Suppressor macrophage (primary cell): ENCODE measurements around the gene PCSK7.
A peak's percentile ranks its signal among the peaks of the same experiment; 100 is the strongest.
"Not testable (repeated sequence)": the region's sequence is repeated elsewhere in the genome, so short reads cannot be mapped to it uniquely, and the experiment has no call there.

Experiments used
- DNase-seq, 4 experiments: peaks; one replicate each; pipeline ENCODE4 v3.0.0-alpha.2; 2020 to 2022

PCSK7 gene

DNA sequence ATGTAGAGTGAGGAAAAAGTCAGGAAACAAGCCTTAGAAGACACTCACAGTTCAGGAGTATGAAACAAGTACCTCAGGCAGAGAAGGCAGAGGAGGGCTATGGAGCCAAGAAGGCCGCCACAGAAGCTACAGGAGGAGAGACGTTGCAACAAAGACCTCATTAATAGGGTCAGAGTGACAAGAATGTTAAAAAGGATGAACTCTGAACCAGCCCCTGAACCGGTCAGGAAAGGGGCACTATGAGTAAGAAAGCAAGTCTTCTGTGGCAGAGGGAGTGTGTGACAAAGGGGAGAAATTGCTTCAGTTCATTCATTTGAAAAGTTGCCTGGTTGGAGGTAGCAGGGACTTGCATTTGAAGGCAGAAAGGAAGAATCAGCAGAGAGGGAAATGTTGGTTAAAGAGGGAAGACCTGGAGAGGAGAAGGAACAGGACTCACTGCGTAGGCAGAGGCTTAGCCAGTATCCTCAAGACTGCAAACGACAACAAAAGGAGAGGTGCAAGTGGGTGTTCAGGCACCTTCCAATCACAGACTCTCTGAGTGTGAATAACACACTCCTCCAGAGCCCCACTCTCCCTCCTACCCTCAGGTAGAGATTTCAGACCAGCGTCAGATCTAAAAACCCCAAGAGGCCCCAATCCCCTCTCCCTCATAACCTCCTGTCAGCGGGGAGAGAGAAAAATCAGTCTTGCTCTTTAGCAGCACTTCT lies 17.3 kb downstream of the PCSK7 start:
- no peak for DNase-seq

DNA sequence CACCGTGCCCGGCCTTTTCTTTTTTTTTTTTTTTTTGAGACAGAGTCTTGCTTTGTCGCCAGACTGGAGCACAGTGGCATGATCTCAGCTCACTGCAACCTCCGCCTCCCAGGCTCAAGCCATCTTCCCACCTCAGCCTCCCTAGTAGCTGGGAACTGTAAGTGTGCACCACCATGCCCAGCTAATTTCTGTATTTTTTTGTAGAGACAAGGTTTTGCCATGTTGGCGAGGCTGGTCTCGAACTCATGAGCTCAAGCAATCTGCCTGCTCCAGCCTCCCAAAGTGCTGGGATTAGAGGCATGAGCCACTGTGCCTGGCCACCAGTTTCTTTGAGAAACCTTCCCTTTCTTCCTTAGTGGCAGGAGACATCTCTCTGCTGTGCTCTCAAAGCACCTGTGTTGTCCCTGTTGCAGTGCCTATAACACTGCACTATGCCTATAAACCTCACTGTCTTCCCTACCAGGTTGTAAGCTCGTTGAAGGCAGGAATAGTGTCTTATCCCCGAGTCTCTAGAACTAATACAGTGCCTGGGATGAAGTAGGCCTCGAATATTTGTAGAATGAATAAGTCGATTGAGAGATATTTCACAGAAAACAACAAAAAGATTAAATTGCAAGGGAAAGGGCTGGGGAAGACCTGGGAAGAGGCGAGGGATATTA lies 19.0 kb downstream of the PCSK7 start:
- DNase-seq = no peak

DNA sequence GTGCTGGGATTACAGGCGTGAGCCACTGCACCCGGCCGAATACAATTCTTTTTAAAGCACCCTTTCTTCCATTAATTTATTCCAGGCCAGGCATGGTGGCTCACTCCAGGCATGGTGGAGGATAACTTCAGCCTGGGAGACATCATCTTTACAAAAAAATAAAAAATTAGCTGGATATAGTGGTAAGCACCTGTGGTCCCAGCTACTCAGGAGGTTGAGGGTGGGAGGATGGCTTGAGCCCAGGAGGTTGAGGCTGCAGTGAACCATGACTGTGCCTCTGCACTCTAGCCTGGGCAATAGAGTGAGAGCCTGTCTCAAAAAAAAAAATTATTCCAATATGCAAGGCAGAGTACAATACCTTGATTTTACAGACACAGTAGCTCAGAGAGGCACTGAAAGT lies 21.3 kb downstream of the PCSK7 start:
- no peak for DNase-seq

DNA sequence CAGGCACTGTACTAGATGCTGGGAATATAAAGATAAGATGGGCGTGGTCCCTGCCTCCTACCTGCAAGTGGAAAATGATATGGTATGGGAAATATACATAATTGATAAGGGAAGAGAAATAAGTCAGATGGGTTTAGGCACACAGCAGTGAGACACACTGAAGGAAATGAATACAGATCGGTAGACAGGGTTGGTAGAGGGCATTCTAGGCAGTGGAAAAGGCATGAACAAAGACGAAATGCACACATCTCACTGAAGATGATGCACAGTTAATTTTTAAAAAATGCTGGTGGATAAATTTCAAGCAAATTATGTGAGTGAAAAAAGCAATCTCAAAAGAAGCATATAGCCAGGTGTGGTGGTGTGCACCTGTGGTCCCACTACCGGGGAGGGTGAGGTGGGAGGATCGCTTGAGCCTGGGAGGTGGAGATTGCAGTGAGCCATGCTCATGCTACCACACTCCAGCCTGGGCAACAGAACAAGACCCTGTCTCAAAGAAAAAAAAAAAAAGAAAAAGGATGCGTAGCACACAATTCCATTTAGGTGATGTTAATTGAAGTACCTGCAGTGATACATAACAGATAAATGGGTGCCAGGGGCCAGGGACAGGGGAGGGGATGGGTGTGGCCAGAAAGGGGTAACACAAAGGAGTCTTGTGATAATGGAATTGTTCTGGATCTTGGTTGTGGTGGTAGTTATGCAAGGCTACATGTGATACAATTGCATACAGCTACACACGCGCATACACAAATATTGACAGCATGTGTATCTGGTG lies 22.3 kb downstream of the PCSK7 start:
- DNase-seq = not testable (repeated sequence)

DNA sequence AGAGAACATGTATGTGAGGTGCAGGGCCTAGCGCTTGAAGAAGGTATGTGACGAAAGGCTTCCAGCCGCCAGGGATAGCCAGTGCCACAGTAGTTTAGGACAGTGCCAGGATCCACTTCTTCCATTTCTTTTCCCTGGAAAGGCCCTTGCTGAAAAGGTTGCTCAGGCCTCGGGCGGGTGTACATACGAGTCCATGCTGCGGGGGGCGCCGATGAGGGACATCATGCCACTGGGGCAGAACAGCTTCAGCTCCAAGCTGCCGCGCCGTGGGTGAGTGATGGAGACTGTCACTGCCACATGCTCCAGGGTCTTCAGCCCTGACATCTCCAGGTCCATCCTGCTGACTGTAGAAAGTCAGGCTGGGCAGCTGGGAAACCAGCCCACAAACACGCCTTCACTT lies 23.2 kb downstream of the PCSK7 start:
- DNase-seq = not testable (repeated sequence)

DNA sequence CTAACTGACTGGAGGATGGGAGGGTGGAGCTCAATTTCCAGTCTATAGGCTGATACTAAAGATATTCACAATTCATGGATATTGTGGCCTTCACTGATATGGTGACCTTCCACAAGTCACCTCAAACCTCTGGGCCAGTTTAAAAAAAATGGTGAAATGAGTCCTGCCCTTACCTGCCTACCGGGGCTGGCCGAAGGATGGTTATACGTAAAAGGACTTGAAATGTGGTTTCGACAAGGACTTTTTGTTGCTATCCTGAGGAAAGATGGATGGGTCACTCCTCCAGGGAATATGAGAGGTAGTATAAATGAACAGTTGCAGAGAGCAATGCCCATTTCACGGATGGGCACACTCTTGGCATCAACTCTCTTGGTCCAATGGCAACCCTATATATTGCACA lies 24.4 kb downstream of the PCSK7 start:
- DNase-seq = not testable (repeated sequence)

DNA sequence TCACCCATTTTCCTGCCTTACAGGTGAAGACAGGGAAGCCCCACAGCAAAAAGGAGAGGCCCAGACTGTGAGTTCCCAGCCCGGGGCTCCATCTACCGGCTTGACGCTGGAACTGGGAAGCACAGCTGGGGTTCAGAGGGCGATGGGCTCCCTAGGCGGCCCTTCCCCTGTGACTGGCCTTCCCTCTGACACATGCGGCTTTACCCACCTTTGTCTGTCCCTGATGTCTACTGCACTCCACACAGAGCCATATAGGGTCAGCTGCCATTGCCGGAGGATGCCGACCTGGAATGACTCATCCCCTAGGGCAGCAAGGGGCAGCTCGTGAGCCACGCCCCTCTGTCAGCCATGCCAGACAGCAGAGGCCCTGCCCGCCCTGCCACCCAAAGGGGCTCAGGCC lies 25.0 kb downstream of the PCSK7 start:
- not testable (repeated sequence) for DNase-seq

DNA sequence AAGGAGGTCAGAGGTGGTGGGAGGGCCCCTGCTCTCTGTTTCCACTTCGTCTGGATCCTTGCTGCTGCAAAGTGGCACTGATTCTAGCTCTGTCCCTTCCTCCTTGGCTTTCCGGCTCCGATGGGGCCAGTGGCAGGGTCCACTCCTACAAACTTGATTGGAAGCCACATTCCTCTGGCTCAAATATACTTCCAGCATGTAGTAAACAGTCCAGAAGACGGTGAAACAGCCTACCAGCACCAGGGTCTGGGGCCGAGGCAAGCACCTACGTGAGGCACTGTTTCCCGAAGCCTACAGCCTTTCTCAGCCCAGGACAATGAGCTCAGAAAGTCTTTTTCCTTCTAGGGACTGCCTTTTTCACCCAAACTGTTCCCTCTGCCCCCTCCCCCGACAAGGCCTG lies 25.8 kb downstream of the PCSK7 start:
- DNase-seq = not testable (repeated sequence)

DNA sequence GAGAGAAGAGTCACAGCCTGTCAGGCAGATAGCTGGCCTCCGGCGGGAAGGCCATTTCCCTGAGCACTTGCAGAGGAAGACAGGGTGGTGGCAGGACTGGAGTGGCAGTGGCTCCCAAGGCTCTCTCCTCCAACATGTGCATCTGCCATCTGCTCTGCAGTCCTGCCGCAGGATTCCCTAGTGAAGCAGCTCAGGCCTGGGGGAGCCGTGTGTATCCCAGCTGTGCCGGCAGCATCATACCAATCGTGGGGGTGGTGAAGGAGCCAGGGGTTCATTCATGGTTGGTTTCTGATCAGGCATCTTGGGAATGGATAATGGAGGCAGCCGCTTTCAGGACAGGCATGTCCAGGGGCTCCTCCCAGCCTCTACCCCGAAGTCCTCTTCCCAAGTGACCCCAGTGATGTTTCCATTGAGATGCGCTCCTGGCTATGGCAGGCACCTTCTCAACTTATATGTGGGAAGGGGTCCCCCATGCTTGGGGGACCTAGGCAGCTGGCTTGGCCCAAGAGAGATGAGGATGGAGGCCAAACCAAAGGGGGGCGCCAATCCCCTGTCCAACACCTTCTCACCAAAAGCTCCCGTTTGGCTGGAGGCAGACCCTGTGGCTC lies 26.6 kb downstream of the PCSK7 start:
- no peak for DNase-seq

DNA sequence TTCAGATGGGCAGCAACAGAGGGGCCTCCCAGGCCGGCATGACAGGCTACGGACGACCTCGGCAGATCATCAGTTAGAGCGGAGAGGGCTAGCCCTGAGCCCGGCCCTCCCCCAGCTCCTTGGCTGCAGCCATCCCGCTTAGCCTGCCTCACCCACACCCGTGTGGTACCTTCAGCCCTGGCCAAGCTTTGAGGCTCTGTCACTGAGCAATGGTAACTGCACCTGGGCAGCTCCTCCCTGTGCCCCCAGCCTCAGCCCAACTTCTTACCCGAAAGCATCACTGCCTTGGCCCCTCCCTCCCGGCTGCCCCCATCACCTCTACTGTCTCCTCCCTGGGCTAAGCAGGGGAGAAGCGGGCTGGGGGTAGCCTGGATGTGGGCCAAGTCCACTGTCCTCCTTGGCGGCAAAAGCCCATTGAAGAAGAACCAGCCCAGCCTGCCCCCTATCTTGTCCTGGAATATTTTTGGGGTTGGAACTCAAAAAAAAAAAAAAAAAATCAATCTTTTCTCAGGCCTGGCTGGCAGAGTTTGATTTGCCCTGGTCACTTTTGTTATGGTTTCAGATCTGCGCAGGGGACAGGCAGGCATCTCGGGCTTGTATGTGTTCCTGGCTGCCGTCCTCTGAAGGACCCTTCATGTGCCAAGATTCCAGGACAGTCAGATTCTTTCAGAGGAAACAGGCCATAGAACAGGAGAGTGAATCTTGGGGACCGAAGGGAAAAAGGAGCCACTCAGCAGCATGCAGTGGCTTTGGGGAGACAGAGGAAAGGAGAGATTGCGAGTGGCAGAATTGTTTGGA lies 27.4 kb downstream of the PCSK7 start:
- DNase-seq = no peak

DNA sequence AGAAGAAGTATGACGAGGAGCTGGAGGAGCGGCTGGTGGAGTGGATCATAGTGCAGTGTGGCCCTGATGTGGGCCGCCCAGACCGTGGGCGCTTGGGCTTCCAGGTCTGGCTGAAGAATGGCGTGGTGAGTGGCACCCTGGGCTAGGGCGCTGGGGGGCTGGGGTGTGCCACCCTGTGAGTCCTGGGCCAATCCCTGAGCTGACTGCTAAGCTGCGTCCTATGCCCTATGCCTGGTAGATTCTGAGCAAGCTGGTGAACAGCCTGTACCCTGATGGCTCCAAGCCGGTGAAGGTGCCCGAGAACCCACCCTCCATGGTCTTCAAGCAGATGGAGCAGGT lies 28.8 kb downstream of the PCSK7 start:
- no peak for DNase-seq

DNA sequence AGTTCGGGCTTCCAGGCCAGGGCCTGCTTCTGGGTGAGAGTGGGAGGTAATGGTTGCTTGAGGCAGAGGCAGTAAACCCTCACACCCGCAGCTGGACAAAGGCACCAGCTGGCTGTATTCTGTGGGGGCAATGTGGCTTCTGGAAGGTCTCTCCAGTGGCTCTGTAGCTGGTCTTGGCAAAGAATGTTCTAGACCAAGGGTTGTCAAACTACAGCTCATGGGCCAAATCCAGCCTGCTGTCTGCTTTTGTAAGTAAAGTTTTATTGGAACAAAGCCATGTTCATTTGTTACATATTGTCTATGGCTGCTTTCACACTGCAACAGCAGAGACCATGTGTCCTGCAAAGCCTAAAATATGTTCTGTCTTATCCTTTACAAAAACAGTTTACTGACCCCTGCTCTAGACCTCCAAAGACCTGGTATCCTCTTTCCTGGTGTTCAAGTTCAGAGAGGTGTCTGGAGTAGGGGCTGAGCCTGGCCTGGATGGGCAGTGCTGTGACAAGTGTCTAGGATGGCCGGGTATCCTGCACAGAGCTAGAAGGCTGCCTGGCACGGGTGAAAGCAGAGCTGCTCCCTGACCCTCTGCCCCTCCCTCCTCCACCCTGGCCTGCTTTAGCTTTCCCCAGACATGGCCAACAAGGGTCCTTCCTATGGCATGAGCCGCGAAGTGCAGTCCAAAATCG lies 29.3 kb downstream of the PCSK7 start:
- DNase-seq = no peak

DNA sequence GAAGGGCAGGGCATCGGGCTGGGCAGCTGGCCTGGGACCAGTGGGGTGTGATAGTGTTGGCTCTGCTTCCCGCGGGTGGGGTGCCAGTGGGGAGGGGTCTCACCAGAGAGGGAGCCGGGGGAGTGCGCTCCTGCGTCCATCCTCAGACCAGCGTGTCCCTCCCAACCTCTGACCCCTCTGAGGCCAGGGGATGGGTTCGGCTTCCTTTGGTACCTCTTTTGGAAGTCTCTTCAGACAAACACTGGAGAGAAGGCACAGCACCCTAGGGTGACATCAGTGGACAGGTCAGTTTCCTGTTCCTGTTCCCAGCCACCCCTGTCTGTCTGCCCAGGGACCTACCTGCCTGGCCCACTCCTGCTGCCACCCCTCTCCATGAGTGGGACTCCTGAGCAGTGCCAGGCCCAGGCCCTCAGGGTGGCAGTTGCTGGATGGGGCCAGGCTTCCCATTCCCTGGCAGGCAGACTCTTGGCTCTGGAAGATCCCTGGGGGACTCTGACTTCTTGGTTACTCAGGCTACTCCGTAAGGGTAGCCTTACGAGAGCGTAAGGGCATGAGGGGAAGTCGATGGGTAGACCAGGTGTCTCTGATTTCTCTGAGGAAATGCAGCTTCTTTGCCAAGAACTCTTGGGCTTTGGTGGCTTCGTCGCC lies 30.1 kb downstream of the PCSK7 start:
- no peak for DNase-seq

DNA sequence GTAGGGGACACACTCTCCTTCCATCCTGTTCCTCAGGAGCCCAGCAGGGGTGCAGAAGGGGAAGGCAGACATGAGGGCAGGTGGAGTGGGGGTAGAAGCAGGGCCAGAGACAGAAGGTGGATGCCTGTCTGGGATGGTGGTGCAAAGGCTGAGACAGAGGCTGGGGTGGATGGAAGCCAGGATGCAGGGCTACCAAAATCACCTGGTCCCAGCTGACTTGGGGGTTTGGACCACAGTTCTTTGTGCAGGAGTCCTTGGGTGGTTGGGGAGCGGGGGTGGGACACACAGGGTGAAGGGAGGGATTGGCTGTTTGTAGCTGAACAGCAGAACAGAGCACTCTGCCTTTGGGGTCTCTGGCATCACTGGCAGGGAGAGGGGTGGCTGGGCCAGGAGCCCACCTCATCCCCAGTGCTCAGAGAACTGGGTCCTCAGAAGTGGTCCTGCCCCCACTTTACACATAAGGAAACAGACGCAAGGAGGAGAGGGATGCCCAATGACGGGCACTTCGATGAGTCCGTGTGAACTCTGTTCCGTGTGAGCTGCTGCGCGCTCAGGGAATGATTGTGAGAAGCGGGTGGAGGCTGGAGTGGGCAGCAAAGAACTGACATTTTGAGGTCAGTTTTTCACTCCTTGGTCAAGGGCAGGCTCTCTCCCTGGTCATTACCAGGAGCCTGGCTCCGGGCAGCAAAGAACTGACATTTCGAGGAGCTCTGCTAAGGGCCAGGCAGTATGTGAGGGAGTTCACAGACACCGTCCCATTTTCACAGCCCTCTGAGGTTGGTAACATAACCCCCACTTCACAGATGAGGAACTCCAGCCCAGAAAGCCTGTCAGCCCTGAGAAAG lies 30.8 kb downstream of the PCSK7 start:
- DNase-seq = no peak

DNA sequence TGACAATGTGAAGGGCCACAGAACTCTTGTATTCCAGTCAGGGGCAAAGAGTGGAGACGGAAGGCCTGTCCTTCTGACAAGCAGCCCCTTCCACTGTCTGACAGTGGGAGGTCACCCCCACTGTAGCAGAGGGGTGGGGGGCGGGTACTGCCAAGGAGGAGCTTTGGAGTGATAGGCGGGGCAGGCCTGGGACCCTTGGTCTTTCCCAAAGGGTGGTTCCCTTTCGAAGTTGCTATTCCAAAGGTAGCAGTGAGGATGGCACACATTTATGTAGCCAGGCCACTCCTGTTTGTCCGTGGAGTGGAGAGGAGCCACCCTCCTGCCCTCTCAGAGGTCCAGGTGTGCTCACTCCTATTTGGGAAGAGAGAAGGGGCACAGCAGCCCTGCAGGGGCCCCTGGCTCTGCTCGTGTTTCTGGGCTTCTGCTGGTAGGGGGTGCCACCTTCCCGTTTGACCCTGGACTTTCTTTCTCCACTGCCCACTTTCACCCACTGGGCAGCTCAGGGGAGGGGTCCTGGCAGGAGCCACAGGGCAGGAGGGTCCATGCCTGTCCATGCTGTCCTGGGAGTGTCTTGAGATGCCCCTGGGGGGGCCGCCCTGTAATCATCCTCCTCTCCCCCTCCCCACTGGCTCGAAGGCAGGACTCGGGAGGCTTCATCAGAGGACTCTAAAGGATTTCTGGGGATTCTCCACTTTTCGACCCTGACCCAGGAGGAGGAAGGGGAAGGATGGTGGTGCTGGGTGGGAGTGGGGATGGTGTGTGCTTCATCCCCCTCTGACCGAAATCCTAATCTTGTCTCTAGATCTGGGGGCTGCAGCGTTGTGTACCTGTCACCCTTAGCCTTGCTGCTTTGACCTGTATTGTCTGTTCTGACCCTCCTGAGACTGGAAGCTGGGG lies 31.7 kb downstream of the PCSK7 start:
- DNase-seq = no peak

DNA sequence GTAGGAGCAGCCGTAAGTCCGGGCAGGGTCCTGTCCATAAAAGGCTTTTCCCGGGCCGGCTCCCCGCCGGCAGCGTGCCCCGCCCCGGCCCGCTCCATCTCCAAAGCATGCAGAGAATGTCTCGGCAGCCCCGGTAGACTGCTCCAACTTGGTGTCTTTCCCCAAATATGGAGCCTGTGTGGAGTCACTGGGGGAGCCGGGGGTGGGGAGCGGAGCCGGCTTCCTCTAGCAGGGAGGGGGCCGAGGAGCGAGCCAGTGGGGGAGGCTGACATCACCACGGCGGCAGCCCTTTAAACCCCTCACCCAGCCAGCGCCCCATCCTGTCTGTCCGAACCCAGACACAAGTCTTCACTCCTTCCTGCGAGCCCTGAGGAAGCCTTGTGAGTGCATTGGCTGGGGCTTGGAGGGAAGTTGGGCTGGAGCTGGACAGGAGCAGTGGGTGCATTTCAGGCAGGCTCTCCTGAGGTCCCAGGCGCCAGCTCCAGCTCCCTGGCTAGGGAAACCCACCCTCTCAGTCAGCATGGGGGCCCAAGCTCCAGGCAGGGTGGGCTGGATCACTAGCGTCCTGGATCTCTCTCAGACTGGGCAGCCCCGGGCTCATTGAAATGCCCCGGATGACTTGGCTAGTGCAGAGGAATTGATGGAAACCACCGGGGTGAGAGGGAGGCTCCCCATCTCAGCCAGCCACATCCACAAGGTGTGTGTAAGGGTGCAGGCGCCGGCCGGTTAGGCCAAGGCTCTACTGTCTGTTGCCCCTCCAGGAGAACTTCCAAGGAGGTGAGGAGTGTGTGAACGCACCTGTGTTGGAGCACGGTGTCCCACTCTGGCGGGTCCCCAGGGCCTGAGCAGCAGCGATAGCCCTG lies 32.6 kb downstream of the PCSK7 start, which contains the start of gene TAGLN:
Gene TAGLN, plus strand, starts transcription at position 318 of the 863 bp plus-strand sequence. CDS start 3,644 bp downstream, outside the sequence.
- DNase-seq = peak in 1 of 4 experiments; percentile 11

DNA sequence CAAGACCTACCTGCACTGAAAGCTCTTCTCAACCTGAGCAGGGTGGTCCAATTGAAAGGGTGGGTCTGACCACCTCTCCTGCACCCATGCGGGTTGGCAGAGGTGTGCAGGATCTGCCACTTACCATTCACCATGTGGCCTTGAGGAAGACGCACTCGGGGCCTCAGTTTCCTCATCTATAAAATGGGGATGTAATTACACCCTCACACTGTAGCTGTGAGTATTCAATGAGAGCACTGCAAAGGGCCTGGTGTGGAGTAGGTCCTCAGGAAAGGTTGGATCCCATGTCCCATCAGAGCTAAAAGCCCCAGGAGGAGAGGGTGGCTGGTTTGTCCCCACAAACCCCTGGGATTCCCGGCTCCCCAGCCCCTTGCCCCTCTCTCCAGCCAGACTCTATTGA lies 33.3 kb downstream of the PCSK7 start:
- no peak for DNase-seq
